Mesodermal cell (in vitro differentiated cells): ENCODE data around the gene ABHD14A.
A peak's percentile ranks its signal among the peaks of the same experiment; 100 is the strongest.

Experiments
- H3K27ac ChIP-seq: 2 replicates; pipeline ENCODE4 v1.7.0; 2013; ENCODE audit warnings: mild to moderate bottlenecking, low read depth, low read length, moderate library complexity; ENCODE audit not compliant: severe bottlenecking
- H3K36me3 ChIP-seq: 2 replicates; pipeline ENCODE4 v1.7.1; 2013; ENCODE audit warnings: mild to moderate bottlenecking, low read length, moderate library complexity; ENCODE audit not compliant: control insufficient read depth, insufficient read depth
- H3K4me1 ChIP-seq: one replicate; pipeline ENCODE4 v1.7.1; 2013; ENCODE audit warnings: mild to moderate bottlenecking, low read length; ENCODE audit not compliant: insufficient read depth, control insufficient read depth, poor library complexity, severe bottlenecking
- H3K4me3 ChIP-seq: 2 replicates; pipeline ENCODE4 v1.7.0; 2013; ENCODE audit warnings: low read length, control low read depth, mild to moderate bottlenecking; ENCODE audit not compliant: insufficient read depth, poor library complexity, severe bottlenecking; ENCODE audit errors: extremely low read depth
- H3K9me3 ChIP-seq: 2 replicates; pipeline ENCODE4 v1.7.1; 2013; ENCODE audit warnings: mild to moderate bottlenecking, low read length, moderate library complexity; ENCODE audit not compliant: control insufficient read depth
- WGBS, 2 experiments: methylation state at CpG; one replicate each; pipeline ENCODE4 v1.1.5; 2013; ENCODE audit warnings: missing lambda C conversion rate in 2 of 2; ENCODE audit not compliant: insufficient coverage in 2 of 2; 5-methylcytosine and 5-hydroxymethylcytosine counted together

ABHD14A gene

GRCh38 chr3:51977446-51978142 lies 2.7 kb downstream of the ABHD14A start:
- H3K9me3 ChIP-seq: no peaks in the 10 kb centered on the region
- no peak overlapping the region for H3K27ac ChIP-seq
- no peak overlapping the region for H3K4me3 ChIP-seq
- WGBS, 2 experiments: 93 to 94% methylated on average over 2 to 7 of the region's 9 CpGs
- peaks cover 9% of the 10 kb centered on the region for H3K36me3 ChIP-seq
- peaks cover 20% of the 10 kb centered on the region for H3K4me1 ChIP-seq

DNA sequence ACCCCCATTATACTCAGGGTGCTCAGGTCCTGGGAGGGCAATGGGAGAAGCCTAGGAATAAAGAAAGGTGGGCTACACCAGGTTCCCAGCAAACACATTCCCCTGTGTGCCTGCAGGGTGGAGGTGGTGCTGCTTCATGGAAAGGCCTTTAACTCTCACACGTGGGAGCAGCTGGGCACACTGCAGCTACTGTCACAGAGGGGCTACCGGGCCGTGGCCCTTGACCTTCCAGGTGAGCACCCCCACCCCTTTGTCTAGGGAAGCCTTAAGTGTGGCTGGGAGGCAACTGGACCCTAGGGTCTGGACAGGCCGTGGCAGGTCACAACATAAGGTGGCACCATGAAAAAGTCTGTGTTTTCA lies 3.3 kb downstream of the ABHD14A start:
- Histone ChIP-seq H3K4me1 (peaks cover 20% of the 10 kb centered on the region), H3K4me3 (no peak overlapping the region)
- 83 to 94% methylated on average over 3 to 4 of the region's 4 CpGs for WGBS, 2 experiments

DNA sequence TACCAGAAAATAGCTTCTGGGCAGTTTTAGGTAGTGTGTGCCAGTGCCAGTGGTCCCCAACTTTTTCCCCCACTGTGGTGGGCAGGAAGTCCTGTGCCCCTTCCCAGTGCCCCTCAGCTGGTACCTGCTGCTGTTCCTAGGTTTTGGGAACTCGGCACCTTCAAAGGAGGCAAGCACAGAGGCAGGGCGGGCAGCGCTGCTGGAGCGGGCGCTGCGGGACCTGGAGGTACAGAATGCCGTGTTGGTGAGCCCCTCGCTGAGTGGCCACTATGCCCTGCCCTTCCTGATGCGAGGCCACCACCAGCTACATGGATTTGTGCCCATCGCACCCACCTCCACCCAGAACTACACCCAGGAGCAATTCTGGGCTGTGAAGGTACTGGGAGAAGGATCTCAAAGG lies 5.4 kb downstream of the ABHD14A start:
- Histone ChIP-seq H3K4me1 (peaks cover 13% of the 10 kb centered on the region), H3K27ac (no peak overlapping the region), H3K36me3 (peaks cover 9% of the 10 kb centered on the region), H3K9me3 (no peaks in the 10 kb centered on the region), H3K4me3 (no peak overlapping the region)
- WGBS, 2 experiments: 91 to 97% methylated on average over 7 to 8 of the region's 10 CpGs

More for the DNA sequence above, 3.3 kb downstream of the ABHD14A start:
- Histone ChIP-seq H3K27ac (no peak overlapping the region), H3K9me3 (no peaks in the 10 kb centered on the region), H3K36me3 (peaks cover 9% of the 10 kb centered on the region)

DNA sequence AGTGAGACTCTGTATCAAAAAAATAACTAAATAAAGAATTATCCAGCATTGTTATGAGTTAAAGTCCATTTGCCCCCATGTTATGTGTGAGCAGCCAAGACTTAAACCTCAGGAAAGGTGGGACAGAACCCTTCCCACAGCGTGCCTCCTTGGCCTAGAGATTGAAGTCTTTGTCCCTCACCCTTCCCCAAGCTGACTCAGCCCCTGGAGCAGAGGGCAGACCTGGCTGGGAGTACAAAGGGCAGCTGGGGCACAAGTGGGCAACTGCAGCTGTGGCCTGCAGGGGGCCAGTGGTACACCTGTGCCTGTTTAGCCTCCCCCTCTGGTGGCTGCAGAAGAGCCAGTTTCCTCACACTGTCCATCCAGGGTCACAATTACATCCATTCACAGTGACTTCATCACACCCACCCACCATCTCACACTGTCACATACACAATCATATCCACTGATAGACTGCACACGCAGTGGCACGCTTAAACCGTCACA lies 7.5 kb downstream of the ABHD14A start:
- H3K27ac ChIP-seq: peak overlapping the region; percentile 94

DNA sequence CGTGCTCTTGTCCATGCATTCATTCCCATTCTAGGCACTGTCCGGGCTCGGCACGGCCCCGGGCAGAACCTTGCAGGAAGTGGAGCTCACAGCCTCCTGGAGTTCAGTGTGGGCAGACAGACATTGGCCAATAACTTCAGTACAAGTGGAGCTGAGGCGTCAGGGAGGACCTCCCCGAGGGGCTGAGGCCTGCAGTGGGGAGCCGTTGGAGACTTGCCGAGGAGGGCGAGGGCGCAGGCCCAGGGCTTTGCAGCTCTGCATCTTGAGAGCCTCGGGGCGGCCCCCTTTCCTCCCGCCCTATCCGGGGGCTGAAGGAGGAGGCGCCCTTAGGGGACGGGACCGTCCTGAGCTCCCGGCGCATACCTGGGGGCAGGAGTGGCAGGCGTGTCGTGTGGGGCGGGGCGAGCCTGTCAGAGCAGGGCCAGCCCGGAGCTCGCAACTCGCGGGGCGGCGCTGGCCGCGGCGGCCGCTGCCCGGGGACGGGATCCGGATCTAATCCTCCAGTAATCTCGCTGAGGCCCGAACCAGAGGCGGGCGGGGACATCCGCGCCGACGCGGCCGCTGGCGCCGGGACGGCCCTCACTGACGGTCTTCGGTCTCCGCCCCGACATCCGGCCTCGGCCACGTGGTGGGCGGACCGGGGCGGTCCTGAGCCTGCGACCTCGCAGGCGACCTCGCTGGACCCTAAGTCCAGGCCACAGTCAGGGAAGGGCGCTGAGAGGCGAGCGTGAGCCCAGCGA lies 8.1 kb downstream of the ABHD14A start, which contains the start of gene ACY1:
Gene ACY1, plus strand, starts transcription at position 698 of the 740 bp plus-strand sequence. CDS start 530 bp downstream, outside the sequence.
- peak within 1 kb of the TSS; percentile 94 for H3K27ac ChIP-seq
- no peaks in the 10 kb centered on the region for H3K9me3 ChIP-seq
- H3K36me3 ChIP-seq: peaks cover 12% of the 10 kb centered on the region
- H3K4me3 ChIP-seq: peak within 1 kb of the TSS; percentile 56
- peaks cover 5% of the 10 kb centered on the region for H3K4me1 ChIP-seq
- WGBS, 2 experiments: 0 to 2% methylated on average over 46 to 59 of the region's 68 CpGs

More for the DNA sequence above, 7.5 kb downstream of the ABHD14A start:
- Histone ChIP-seq H3K4me1 (peaks cover 5% of the 10 kb centered on the region), H3K36me3 (peaks cover 10% of the 10 kb centered on the region), H3K9me3 (no peaks in the 10 kb centered on the region), H3K4me3 (peak overlapping the region; percentile 56)
- 13 to 34% methylated on average over 3 to 4 of the region's 4 CpGs for WGBS, 2 experiments

- peak overlapping the region; percentile 56 for H3K4me3 ChIP-seq
- H3K27ac ChIP-seq: peak overlapping the region; percentile 94
- WGBS, 2 experiments: 86 to 87% methylated on average over 17 to 20 of the region's 22 CpGs
- H3K9me3 ChIP-seq: no peaks in the 10 kb centered on the region
- peaks cover 12% of the 10 kb centered on the region for H3K36me3 ChIP-seq
- peaks cover 5% of the 10 kb centered on the region for H3K4me1 ChIP-seq
Observed at GRCh38 chr3:51983578-51984268, 8.9 kb downstream of the ABHD14A start.

DNA sequence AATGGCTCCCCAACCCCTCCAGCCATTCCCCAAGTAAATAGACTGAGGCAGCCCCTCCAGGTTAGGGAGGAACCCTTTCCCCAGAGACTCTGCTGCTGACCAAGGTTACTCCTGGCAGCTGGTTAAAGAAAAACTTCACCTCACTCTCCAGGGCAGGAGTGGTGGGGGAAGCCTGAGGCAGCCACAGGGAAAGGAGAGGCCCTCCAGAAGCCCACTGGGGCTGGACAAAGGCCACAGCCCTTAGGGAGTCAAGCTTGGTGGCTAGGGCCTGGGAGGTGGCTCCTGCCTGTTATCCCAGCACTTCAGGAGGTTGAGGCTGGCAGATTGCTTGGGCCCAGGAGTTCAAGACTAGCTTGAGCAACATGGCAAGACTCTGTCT lies 9.4 kb downstream of the ABHD14A start:
- no peak overlapping the region for H3K27ac ChIP-seq

DNA sequence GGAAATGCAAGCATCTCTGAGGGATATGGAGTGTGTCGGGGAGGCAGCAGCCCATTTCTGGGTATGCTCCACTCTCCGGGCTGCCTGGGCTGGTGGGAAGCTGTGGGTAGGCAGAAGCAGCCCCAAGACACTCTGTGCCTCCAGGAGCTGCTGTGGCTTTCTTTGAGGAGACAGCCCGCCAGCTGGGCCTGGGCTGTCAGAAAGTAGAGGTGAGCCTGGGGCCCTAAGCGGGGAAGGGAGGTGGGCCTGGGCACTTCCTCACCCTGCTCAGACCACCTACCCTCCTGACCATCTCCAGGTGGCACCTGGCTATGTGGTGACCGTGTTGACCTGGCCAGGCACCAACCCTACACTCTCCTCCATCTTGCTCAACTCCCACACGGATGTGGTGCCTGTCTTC lies 10.2 kb downstream of the ABHD14A start:
- WGBS, 2 experiments: 89 to 100% methylated on average over 3 of the region's 6 CpGs
- H3K9me3 ChIP-seq: no peaks in the 10 kb centered on the region
- H3K36me3 ChIP-seq: peaks cover 12% of the 10 kb centered on the region
- H3K4me3 ChIP-seq: no peak overlapping the region
- H3K27ac ChIP-seq: no peak overlapping the region
- H3K4me1 ChIP-seq: peaks cover 5% of the 10 kb centered on the region

More for the DNA sequence above, 9.4 kb downstream of the ABHD14A start:
- H3K4me1 ChIP-seq: peaks cover 5% of the 10 kb centered on the region
- no peak overlapping the region for H3K4me3 ChIP-seq
- peaks cover 12% of the 10 kb centered on the region for H3K36me3 ChIP-seq
- no peaks in the 10 kb centered on the region for H3K9me3 ChIP-seq

DNA sequence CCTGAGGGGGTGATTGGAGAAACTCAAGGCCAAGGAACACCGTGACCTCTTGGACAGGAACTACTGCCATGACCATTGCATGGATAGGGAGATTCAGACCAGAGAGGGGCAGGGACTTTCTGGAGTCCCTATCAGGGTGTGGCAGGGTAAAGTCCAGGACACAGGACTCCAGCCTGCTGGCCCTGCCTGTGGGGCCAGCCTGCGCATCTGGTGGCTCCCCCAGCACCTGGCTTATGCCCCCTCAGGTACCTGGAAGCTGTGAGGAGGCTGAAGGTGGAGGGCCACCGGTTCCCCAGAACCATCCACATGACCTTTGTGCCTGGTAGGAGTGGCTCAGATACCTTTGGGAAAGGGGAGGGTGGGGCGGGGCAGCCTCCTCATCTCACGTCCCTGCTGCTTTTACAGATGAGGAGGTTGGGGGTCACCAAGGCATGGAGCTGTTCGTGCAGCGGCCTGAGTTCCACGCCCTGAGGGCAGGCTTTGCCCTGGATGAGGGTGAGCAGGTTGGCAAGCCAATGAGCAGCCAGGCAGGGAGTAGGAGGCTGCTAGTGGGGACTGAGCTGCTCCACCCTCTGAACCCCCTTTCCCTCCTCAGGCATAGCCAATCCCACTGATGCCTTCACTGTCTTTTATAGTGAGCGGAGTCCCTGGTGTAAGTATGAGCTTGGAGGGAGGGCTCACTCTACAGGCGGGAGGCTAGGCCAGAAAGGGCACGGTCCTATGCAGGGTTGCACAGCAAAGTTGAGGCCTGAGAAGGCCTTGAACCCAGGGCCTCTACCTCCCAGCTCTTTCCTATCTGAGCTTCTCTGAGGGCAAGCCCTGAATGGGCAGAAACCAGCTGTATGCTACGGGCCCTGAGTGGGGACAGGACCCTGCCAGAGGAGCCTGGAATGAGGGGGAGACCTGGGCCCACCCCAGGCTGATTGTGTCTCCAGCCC lies 11.4 kb downstream of the ABHD14A start:
- Histone ChIP-seq H3K4me3 (no peak overlapping the region), H3K36me3 (peaks cover 4% of the 10 kb centered on the region), H3K27ac (no peak overlapping the region), H3K4me1 (peaks cover 5% of the 10 kb centered on the region), H3K9me3 (no peaks in the 10 kb centered on the region)
- WGBS, 2 experiments: 80 to 94% methylated on average over 7 to 8 of the region's 12 CpGs

- Histone ChIP-seq H3K36me3 (peaks cover 17% of the 10 kb centered on the region), H3K9me3 (no peaks in the 10 kb centered on the region), H3K27ac (no peak overlapping the region), H3K4me1 (peaks cover 8% of the 10 kb centered on the region), H3K4me3 (no peak overlapping the region)
- 85 to 93% methylated on average over 5 of the region's 7 CpGs for WGBS, 2 experiments
Observed at GRCh38 chr3:51987568-51987967, 12.7 kb downstream of the ABHD14A start.
